Skeletal muscle tissue (tissue), 4 donors: ENCODE data around the gene IGSF8. TPM values are rescaled to one million over a fixed set of nuclear protein-coding genes. Genes with fewer than 3 reads are reported as not detected.

ENCODE experiments used
- H3K27ac ChIP-seq: one replicate; pipeline ENCODE4 v1.7.0; 2013; ENCODE audit warnings: mild to moderate bottlenecking, low read depth, low read length, inconsistent platforms
- H3K27me3 ChIP-seq, 3 donors: one replicate each; pipeline ENCODE4 v1.7.0; 2013; ENCODE audit warnings: low read length in 3 of 3; ENCODE audit not compliant: control insufficient read depth in 3 of 3, insufficient read depth in 3 of 3
- H3K36me3 ChIP-seq, 3 donors: one replicate each; pipeline ENCODE4 v1.7.0; 2013; ENCODE audit warnings: low read length in 3 of 3; ENCODE audit not compliant: control insufficient read depth in 3 of 3, insufficient read depth in 3 of 3
- H3K4me1 ChIP-seq, 3 donors: one replicate each; pipeline ENCODE4 v1.7.0; 2013; ENCODE audit warnings: low read length in 3 of 3, mild to moderate bottlenecking in 3 of 3; ENCODE audit not compliant: control insufficient read depth in 3 of 3, insufficient read depth in 3 of 3
- H3K4me3 ChIP-seq, 3 donors: one replicate each; pipeline ENCODE4 v1.7.0; 2013; ENCODE audit warnings: low read length in 3 of 3
- H3K9ac ChIP-seq, 3 donors: one replicate each; pipeline ENCODE4 v1.7.0; 2013; ENCODE audit warnings: low read length in 3 of 3, mild to moderate bottlenecking in 3 of 3, moderate library complexity in 2 of 3, low read depth in 1 of 3
- H3K9me3 ChIP-seq, 3 donors: one replicate each; pipeline ENCODE4 v1.7.0; 2013; ENCODE audit warnings: low read length in 3 of 3; ENCODE audit not compliant: control insufficient read depth in 3 of 3
- total RNA-seq: library from RNA; depleted of rRNA; stranded (reverse); fragments of >200 nt; gene quantifications from one replicate; pipeline ENCODE4 v1.2.3, GENCODE V29; 2014
- donor health status: Osteomylitis.

The IGSF8 gene
- total RNA-seq, 1 donor from 2014 or later: 11.5 TPM

- Histone ChIP-seq H3K36me3 (no peaks in the 10 kb centered on the region), H3K9me3 (no peaks in the 10 kb centered on the region), H3K27ac (no peak overlapping the region), H3K27me3 (peaks cover 14 to 23% (median 22%) of the 10 kb centered on the region in 3 donors), H3K9ac (no peak overlapping the region), H3K4me1 (peaks cover 5 to 12% (median 7%) of the 10 kb centered on the region in 3 donors), H3K4me3 (peak overlapping the region; percentile 49 to 54 (median 49))
Measured at GRCh38 chr1:160083968-160084770, 14.2 kb downstream of the IGSF8 start.

DNA sequence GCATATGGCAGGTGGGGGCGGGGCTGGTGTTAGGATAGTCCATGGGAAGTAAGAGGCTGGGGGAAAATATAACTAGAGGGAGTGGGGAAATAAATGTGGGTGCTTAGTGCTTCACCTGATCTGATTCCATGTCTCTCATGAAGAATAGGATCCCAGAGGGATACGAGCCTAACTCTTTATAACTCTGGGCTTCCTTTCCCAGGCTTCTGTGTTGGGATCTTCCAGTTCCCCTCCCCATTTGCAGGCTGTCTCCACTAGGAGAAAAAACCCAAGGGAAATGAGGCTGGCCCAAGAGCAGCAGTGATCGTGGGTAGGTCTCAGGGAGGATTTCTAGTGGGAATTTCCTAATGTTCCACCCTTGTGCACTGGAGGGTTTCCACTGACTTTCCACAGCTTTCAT, 15.5 kb downstream of the IGSF8 start:
- Histone ChIP-seq H3K9me3 (no peaks in the 10 kb centered on the region), H3K27ac (no peak overlapping the region), H3K36me3 (no peaks in the 10 kb centered on the region), H3K4me3 (no peak overlapping the region), H3K27me3 (peaks cover 14 to 23% (median 22%) of the 10 kb centered on the region in 3 donors), H3K9ac (peak overlapping the region in 1 of 3 donors; percentile 25), H3K4me1 (peaks cover 12 to 20% (median 17%) of the 10 kb centered on the region in 3 donors)

- Histone ChIP-seq H3K27me3 (peaks cover 14 to 23% (median 22%) of the 10 kb centered on the region in 3 donors), H3K9ac (no peak overlapping the region), H3K9me3 (no peaks in the 10 kb centered on the region), H3K4me3 (no peak overlapping the region), H3K4me1 (peaks cover 13 to 20% (median 18%) of the 10 kb centered on the region in 3 donors), H3K36me3 (no peaks in the 10 kb centered on the region), H3K27ac (no peak overlapping the region)
Measured at GRCh38 chr1:160082487-160082886, 15.9 kb downstream of the IGSF8 start.

GRCh38 chr1:160081261-160081936, 17.0 kb downstream of the IGSF8 start, which contains the start of gene KCNJ9:
Gene KCNJ9, plus strand, starts transcription at chr1:160081538. Its CDS starts 2,493 bp downstream, at chr1:160084031.
- no peak within 1 kb of the TSS for H3K27ac ChIP-seq
- H3K36me3 ChIP-seq: no peaks in the 10 kb centered on the region
- H3K4me3 ChIP-seq: no peak within 1 kb of the TSS
- H3K9me3 ChIP-seq: no peaks in the 10 kb centered on the region
- H3K9ac ChIP-seq: no peak within 1 kb of the TSS
- peaks cover 14 to 23% (median 22%) of the 10 kb centered on the region in 3 donors for H3K27me3 ChIP-seq
- H3K4me1 ChIP-seq: peaks cover 13 to 20% (median 18%) of the 10 kb centered on the region in 3 donors

GRCh38 chr1:160080381-160081100, 17.9 kb downstream of the IGSF8 start:
- Histone ChIP-seq H3K9ac (no peak overlapping the region), H3K36me3 (no peaks in the 10 kb centered on the region), H3K4me3 (no peak overlapping the region), H3K27me3 (peaks cover 14 to 23% (median 22%) of the 10 kb centered on the region in 3 donors), H3K9me3 (no peaks in the 10 kb centered on the region), H3K4me1 (peaks cover 11 to 16% (median 13%) of the 10 kb centered on the region in 3 donors), H3K27ac (no peak overlapping the region)

DNA sequence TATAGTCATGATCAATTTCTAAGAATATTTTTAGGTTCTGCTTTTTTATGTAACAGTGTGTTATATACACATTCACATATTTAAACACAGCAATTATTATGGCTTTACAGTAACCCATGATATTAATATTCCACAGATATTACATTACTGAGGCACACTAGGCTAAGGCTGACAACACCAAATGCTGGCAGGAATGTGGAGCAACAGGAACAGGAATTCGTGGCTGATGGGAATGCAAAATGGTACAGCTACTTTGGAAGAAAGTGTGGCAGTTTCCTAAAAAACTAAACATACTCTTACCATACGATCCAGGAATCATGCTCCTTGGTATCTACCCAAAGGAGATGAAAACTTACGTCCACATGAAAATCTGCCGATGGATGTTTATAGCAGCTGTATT, 19.0 kb downstream of the IGSF8 start:
- Histone ChIP-seq H3K4me3 (no peak overlapping the region), H3K4me1 (peaks cover 11 to 14% (median 13%) of the 10 kb centered on the region in 3 donors), H3K9ac (no peak overlapping the region), H3K27ac (no peak overlapping the region), H3K9me3 (no peaks in the 10 kb centered on the region), H3K27me3 (peaks cover 14 to 23% (median 20%) of the 10 kb centered on the region in 3 donors), H3K36me3 (no peaks in the 10 kb centered on the region)

DNA sequence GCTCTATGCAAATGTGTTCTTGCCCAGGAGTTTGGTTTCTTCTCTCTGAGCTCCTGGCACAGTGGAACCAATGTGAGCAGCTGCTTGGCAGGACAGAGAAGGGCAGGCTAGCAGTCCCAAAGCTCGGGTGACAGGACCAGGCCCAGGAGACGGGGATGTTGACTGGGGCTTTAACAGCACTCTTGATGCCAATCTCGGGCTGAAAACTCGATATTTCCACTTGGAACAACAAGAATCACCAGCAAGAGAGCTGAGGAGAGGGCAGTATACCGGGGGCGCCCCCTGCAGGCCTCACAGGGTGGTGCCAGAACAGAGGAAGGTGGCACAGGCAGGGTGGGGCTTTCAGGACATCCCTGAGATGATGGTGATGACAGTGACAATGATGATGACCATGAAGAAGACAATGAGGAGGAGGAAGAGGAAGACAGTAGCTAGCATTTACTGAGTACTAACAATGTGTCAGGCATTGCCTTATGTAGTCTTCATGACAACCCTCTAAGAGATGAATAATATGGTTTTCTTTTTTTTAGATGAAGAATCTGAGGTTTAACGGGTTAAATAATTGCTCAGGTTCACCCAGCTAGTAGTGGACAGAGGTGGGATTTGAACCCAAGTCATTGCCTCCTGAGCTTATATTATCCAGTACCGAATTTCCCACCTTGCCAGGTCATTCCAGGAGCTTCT, 19.8 kb downstream of the IGSF8 start:
- Histone ChIP-seq H3K4me1 (peaks cover 8 to 11% (median 8%) of the 10 kb centered on the region in 3 donors), H3K4me3 (no peak overlapping the region), H3K9ac (peak overlapping the region in 2 of 3 donors; percentile 9 to 25), H3K36me3 (no peaks in the 10 kb centered on the region), H3K27ac (no peak overlapping the region), H3K9me3 (no peaks in the 10 kb centered on the region), H3K27me3 (peaks cover 9 to 20% (median 15%) of the 10 kb centered on the region in 3 donors)

GRCh38 chr1:160077486-160077885, 20.9 kb downstream of the IGSF8 start:
- peaks cover 6 to 20% (median 6%) of the 10 kb centered on the region in 3 donors for H3K27me3 ChIP-seq

GRCh38 chr1:160076295-160076694, 22.1 kb downstream of the IGSF8 start:
- H3K9ac ChIP-seq: no peak overlapping the region
- H3K4me1 ChIP-seq: peaks cover 8 to 11% (median 9%) of the 10 kb centered on the region in 3 donors
- no peaks in the 10 kb centered on the region for H3K9me3 ChIP-seq
- peaks cover 3 to 10% (median 4%) of the 10 kb centered on the region in 3 donors for H3K27me3 ChIP-seq
- H3K27ac ChIP-seq: no peak overlapping the region
- no peaks in the 10 kb centered on the region for H3K36me3 ChIP-seq
- no peak overlapping the region for H3K4me3 ChIP-seq

More at GRCh38 chr1:160077486-160077885, 20.9 kb downstream of the IGSF8 start:
- H3K27ac ChIP-seq: no peak overlapping the region
- no peaks in the 10 kb centered on the region for H3K9me3 ChIP-seq
- H3K36me3 ChIP-seq: no peaks in the 10 kb centered on the region
- no peak overlapping the region for H3K9ac ChIP-seq
- H3K4me1 ChIP-seq: peaks cover 8 to 11% (median 8%) of the 10 kb centered on the region in 3 donors
- H3K4me3 ChIP-seq: no peak overlapping the region
